HepG2 (cell line): Measurements from ENCODE around the gene CYP4A22. TPM values are rescaled to one million over a fixed set of nuclear protein-coding genes. Genes with fewer than 3 reads are reported as not detected.

Experiments used
- BRF2 ChIP-seq: sonication (generic); formaldehyde crosslinking; IDR thresholded peaks from 2 replicates; pipeline ENCODE4 v1.8.1; 2022; ENCODE audit warnings: mild to moderate bottlenecking, missing genetic modification reagents
- CREM ChIP-seq, 2 experiments: sonication (generic) in 1 of 2; formaldehyde crosslinking in 1 of 2; IDR thresholded peaks; 2 replicates each; pipeline versions ENCODE4 v1.4.0 to v1.6.1; 2016 to 2020; ENCODE audit warnings: antibody characterized with exemption in 1 of 2, mild to moderate bottlenecking in 1 of 2, missing genetic modification reagents in 1 of 2
- DR1 ChIP-seq: sonication (generic); formaldehyde crosslinking; IDR thresholded peaks from 2 replicates; pipeline ENCODE4 v1.8.0; 2021; ENCODE audit warnings: mild to moderate bottlenecking, missing genetic modification reagents, inconsistent platforms
- GATA4 ChIP-seq: sonication (generic); IDR thresholded peaks from 2 replicates; pipeline ENCODE4 v1.6.1; 2016; ENCODE audit warnings: antibody characterized with exemption, low read depth, borderline replicate concordance
- KLF15 ChIP-seq: sonication (generic); formaldehyde crosslinking; IDR thresholded peaks from 2 replicates; pipeline ENCODE4 v1.8.1; 2023; ENCODE audit warnings: borderline replicate concordance, mild to moderate bottlenecking, inconsistent platforms, missing genetic modification reagents, mixed read lengths
- MBD4 ChIP-seq: IDR thresholded peaks from 2 replicates; pipeline ENCODE4 v1.6.1; 2012; ENCODE audit warnings: low read length, inconsistent platforms, borderline replicate concordance
- POLR2A ChIP-seq, 2 experiments: IDR thresholded peaks; 2 replicates each; pipeline ENCODE4 v1.6.1; 2011; ENCODE audit warnings: low read depth in 2 of 2, low read length in 2 of 2, mild to moderate bottlenecking in 1 of 2, moderate library complexity in 1 of 2; ENCODE audit not compliant: insufficient read depth in 1 of 2
- POLR2AphosphoS2 ChIP-seq: IDR thresholded peaks from 2 replicates; pipeline ENCODE4 v1.6.1; 2011; ENCODE audit warnings: low read depth, low read length, improper control_type of control experiment
- RARA ChIP-seq: IDR thresholded peaks from 2 replicates; pipeline ENCODE4 v1.6.1; 2016; ENCODE audit warnings: missing genetic modification reagents, missing compliant biosample characterization
- SIX1 ChIP-seq: sonication (generic); formaldehyde crosslinking; IDR thresholded peaks from 2 replicates; pipeline ENCODE4 v1.4.0; 2020; ENCODE audit warnings: missing genetic modification reagents, borderline replicate concordance
- SP1 ChIP-seq, 2 experiments: fragments of 450-650 bp in 1 of 2; sonication (generic) in 1 of 2; formaldehyde crosslinking in 1 of 2; IDR thresholded peaks; 2 replicates each; pipeline versions ENCODE4 v1.4.0 to v1.6.1; 2016 to 2020; ENCODE audit warnings: missing genetic modification reagents in 1 of 2
- TRIM22 ChIP-seq: fragments of 450-650 bp; IDR thresholded peaks from 2 replicates; pipeline ENCODE4 v1.6.1; 2017
- XBP1 ChIP-seq: sonication (generic); formaldehyde crosslinking; IDR thresholded peaks from 2 replicates; pipeline ENCODE4 v1.5.0; 2020; ENCODE audit warnings: missing genetic modification reagents
- ZFYVE20 ChIP-seq: sonication (generic); formaldehyde crosslinking; IDR thresholded peaks from 2 replicates; pipeline ENCODE4 v1.8.0; 2023; ENCODE audit warnings: low read depth, mild to moderate bottlenecking, moderate library complexity, missing genetic modification reagents, borderline replicate concordance
- ZNF253 ChIP-seq: sonication (generic); formaldehyde crosslinking; IDR thresholded peaks from 2 replicates; pipeline ENCODE4 v1.8.0; 2022; ENCODE audit warnings: mild to moderate bottlenecking, missing genetic modification reagents, borderline replicate concordance
- ZNF326 ChIP-seq: sonication (generic); formaldehyde crosslinking; IDR thresholded peaks from 2 replicates; pipeline ENCODE4 v1.4.0; 2020; ENCODE audit warnings: missing genetic modification reagents, borderline replicate concordance
- ZNF609 ChIP-seq: sonication (generic); formaldehyde crosslinking; IDR thresholded peaks from 2 replicates; pipeline ENCODE4 v1.4.0; 2020; ENCODE audit warnings: mild to moderate bottlenecking, missing genetic modification reagents, borderline replicate concordance
- ZNF703 ChIP-seq: sonication (generic); formaldehyde crosslinking; IDR thresholded peaks from 2 replicates; pipeline ENCODE4 v1.5.1; 2020; ENCODE audit warnings: missing genetic modification reagents, mild to moderate bottlenecking, moderate library complexity, borderline replicate concordance
- ZNF749 ChIP-seq: sonication (generic); formaldehyde crosslinking; IDR thresholded peaks from 2 replicates; pipeline ENCODE4 v1.8.0; 2022; ENCODE audit warnings: mild to moderate bottlenecking, missing genetic modification reagents, moderate library complexity, borderline replicate concordance
- polyA plus RNA-seq, 8 experiments: library from polyadenylated mRNA; depleted of rRNA in 3 of 8; stranded (reverse) in 7 of 8; unstranded in 1 of 8; fragments of >200 nt; fragmentation: Illumina TruSeq in 4 of 8; extraction: Trizol in 4 of 8; gene quantifications; 2 replicates each; pipeline versions ENCODE4 v1.2.1 to v1.2.3, GENCODE V29; 2011 to 2016; ENCODE audit warnings: low read depth in 4 of 8, missing spikeins in 1 of 8, mixed read lengths in 1 of 8; ENCODE audit not compliant: insufficient read depth in 1 of 8
- total RNA-seq, 5 experiments: library from RNA; depleted of rRNA; stranded (reverse); fragments of >200 nt; fragmentation: Illumina TruSeq; extraction: Trizol; gene quantifications; 2 replicates each; pipeline ENCODE4 v1.2.3, GENCODE V29; 2016; ENCODE audit warnings: low read depth in 1 of 5
- TF ChIP-seq, protein P1 (sequence below): sonication (generic); IDR thresholded peaks from 2 replicates; pipeline ENCODE4 v1.6.1; 2016; ENCODE audit warnings: low read depth, borderline replicate concordance

Gene CYP4A22
- total and polyA plus RNA-seq, 2 of the 13 experiments (the other 11 are each of a cell fraction or from before 2014, with no cell fraction given): not detected

DNA sequence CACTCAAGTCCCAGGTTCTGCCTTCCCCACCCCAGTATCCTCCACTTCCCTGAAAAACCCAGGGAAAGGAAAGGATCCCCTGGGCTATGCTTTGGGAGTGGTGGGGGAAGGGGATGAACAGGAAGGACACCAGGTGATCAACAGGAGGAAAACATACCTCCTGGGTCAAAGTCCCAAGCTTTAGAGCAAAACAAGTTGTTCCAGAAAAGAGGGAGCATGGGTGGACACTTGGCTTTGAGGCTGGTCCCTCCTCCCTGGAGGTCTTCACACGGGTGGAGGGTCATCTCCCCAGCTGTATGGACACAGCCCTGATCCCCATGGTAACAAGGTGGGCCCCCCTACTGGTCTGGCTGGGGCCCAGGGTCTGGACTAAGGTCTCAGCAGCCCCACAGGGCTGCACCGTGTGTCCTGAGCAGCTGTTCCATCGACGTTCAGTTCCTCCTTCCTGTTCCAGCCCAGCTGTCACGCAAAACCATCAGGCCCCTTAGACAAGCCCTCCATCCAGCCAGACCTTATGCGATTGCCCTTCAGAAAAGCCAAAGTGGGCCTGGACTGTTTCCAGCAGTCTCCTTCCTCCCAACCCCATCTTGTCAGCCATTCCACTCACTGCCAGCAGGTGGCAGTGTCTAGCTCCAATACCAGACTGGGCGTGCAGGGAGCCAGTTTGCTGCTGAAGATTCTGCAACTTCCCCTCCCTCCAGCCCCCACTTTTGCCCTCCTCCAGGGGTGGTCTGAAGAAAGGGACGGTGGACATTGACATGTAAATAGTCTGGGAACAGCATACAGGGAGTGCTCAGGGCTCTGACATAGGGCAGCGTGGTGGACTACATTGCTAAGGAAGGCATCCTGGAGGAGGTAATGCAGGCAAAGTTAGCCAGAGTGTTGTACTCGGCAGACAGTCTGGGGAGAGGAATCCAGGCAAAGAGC lies 55.5 kb downstream of the CYP4A22 start (continued):
- no peak for TF ChIP-seq SP1 (IDR thresholded peaks at IDR 0.05)
- TF ChIP-seq SP1 (CRISPR knock-in tag; IDR thresholded peaks at IDR 0.05): 0 out of 2 replicates have a peak, but pooled peaks have one; percentile 21
- TF ChIP-seq XBP1: peak; percentile 9; the same call in 1 of the 2 replicates
- peak; percentile 80 for TF ChIP-seq RARA (CRISPR knock-in tag)
- TF ChIP-seq ZFYVE20 (CRISPR knock-in tag): no peak
- TF ChIP-seq POLR2AphosphoS2: no peak
- TF ChIP-seq ZNF326 (CRISPR knock-in tag): no peak
- TF ChIP-seq ZNF703 (CRISPR knock-in tag): no peak
- TF ChIP-seq CREM (IDR thresholded peaks at IDR 0.05): 0 out of 2 replicates have a peak, but pooled peaks have one; percentile 15
- no peak for TF ChIP-seq CREM (CRISPR knock-in tag; IDR thresholded peaks at IDR 0.05)
- TF ChIP-seq TRIM22: no peak
- TF ChIP-seq KLF15 (CRISPR knock-in tag): no peak
- no peak for TF ChIP-seq SIX1 (CRISPR knock-in tag)
- TF ChIP-seq DR1 (CRISPR knock-in tag): no peak
- no peak for TF ChIP-seq ZNF749 (CRISPR knock-in tag)
- no peak for TF ChIP-seq MBD4
- TF ChIP-seq ZNF609: peak; percentile 47; the same call in 1 of the 2 replicates
- peak; percentile 67 to 76 for TF ChIP-seq POLR2A (IDR thresholded peaks at IDR 0.05; ENCODE audit: insufficient read depth in 1 of 2, low read depth in 2 of 2, low read length in 2 of 2)
- TF ChIP-seq, protein P1, sequence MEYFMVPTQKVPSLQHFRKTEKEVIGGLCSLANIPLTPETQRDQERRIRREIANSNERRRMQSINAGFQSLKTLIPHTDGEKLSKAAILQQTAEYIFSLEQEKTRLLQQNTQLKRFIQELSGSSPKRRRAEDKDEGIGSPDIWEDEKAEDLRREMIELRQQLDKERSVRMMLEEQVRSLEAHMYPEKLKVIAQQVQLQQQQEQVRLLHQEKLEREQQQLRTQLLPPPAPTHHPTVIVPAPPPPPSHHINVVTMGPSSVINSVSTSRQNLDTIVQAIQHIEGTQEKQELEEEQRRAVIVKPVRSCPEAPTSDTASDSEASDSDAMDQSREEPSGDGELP: peak; percentile 91
- no peak for TF ChIP-seq ZNF253 (CRISPR knock-in tag)
- peak; percentile 49; the same call in 1 of the 2 replicates for TF ChIP-seq GATA4
- TF ChIP-seq BRF2 (CRISPR knock-in tag): no peak
